Measurements from ENCODE around the gene KBTBD12. TPM values are rescaled to one million over a fixed set of nuclear protein-coding genes. Genes with fewer than 3 reads are reported as not detected.
"Not testable (repeated sequence)": the region's sequence is repeated elsewhere in the genome, so short reads cannot be mapped to it uniquely, and the experiment has no call there.

The KBTBD12 gene
- total RNA-seq, 1 donor from 2014 or later: 0.29 TPM

DNA sequence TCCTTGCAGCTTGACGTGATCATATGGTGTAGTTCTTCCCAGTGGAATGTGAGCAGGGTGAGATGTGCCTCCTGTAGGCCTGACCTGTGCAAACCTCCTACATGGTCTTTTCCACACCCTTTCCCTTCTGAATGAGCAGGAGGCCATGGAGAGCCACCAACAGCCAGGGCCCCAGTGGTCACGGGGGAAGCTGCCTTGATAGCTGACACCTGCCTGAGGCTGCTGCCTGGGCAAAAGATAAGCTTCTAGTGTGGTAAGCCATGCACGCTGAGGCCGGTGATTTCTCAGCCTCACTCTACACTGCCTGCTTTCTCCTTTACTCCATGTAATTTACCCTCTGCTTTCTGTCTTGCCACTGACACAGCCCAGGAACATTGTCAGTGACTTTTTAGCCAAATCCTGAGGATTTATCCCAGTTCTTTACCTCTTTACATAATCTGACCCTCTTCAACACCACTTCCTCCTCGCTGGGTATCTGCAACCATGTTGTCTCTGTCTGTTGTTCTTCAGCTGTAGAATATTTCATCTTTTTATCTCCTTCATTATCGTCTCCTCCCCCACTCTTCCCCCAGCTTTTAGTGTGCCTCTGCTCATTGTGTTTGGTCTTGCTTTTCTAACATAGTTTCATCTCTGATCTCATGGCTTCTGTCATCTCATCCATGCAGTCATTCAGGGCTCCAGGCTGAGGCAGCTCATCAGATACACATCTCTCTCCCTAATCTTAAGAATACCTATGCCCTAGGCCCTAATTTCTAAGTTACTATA, 11.2 kb upstream of the KBTBD12 start:
- H3K9me3 Mint-ChIP-seq (ENCODE audit: low read depth): no peaks in the 10 kb centered on the region
- no peak for TF ChIP-seq CTCF (IDR thresholded peaks at IDR 0.05; ENCODE audit: unreplicated experiment)
- no peak overlapping the region for H3K27ac Mint-ChIP-seq
- no peak for DNase-seq (ENCODE audit: low spot score, unreplicated experiment)
- peaks cover 33% of the 10 kb centered on the region for H3K27me3 Mint-ChIP-seq
- H3K4me3 Mint-ChIP-seq (ENCODE audit: low read depth): no peak overlapping the region
- no peaks in the 10 kb centered on the region for H3K36me3 Mint-ChIP-seq (ENCODE audit: insufficient read depth)
- H3K4me1 Mint-ChIP-seq (ENCODE audit: low read depth): peaks cover 7% of the 10 kb centered on the region

- DNase-seq (ENCODE audit: low spot score, unreplicated experiment): no peak
- H3K27me3 Mint-ChIP-seq: peaks cover 46% of the 10 kb centered on the region
- no peak overlapping the region for H3K27ac Mint-ChIP-seq
Observed at GRCh38 chr3:127905556-127905955, 9.5 kb upstream of the KBTBD12 start.

DNA sequence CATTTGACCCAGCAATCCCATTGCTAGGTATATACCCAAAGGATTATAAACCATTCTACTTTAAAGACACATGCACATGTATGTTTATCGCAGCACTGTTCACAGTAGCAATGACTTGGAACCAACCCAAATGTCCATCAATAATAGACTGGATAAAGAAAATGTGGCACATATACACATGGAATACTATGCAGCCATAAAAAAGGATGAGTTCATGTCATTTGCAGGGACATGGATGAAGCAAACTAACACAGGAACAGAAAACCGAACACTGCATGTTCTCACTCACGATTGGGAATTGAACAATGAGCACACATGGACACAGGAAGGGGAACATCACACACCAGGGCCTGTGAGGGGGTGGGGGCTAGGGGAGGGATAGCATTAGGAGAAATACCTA, 8.4 kb upstream of the KBTBD12 start:
- H3K4me1 Mint-ChIP-seq (ENCODE audit: low read depth); DNase-seq (ENCODE audit: low spot score, unreplicated experiment); H3K27ac Mint-ChIP-seq; H3K4me3 Mint-ChIP-seq (ENCODE audit: low read depth); H3K36me3 Mint-ChIP-seq (ENCODE audit: insufficient read depth); H3K9me3 Mint-ChIP-seq (ENCODE audit: low read depth): not testable (repeated sequence)
- peaks cover 57% of the 10 kb centered on the region for H3K27me3 Mint-ChIP-seq

More at GRCh38 chr3:127905556-127905955, 9.5 kb upstream of the KBTBD12 start:
- no peak overlapping the region for H3K4me3 Mint-ChIP-seq (ENCODE audit: low read depth)
- no peak for TF ChIP-seq CTCF (IDR thresholded peaks at IDR 0.05; ENCODE audit: unreplicated experiment)
- H3K36me3 Mint-ChIP-seq (ENCODE audit: insufficient read depth): no peaks in the 10 kb centered on the region
- peaks cover 7% of the 10 kb centered on the region for H3K4me1 Mint-ChIP-seq (ENCODE audit: low read depth)
- H3K9me3 Mint-ChIP-seq (ENCODE audit: low read depth): no peaks in the 10 kb centered on the region

- no peak for TF ChIP-seq CTCF (IDR thresholded peaks at IDR 0.05; ENCODE audit: unreplicated experiment)
- Mint-ChIP-seq H3K4me3 (ENCODE audit: low read depth) (no peak overlapping the region), H3K27me3 (peaks cover 57% of the 10 kb centered on the region), H3K9me3 (ENCODE audit: low read depth) (no peaks in the 10 kb centered on the region), H3K36me3 (ENCODE audit: insufficient read depth) (no peaks in the 10 kb centered on the region), H3K4me1 (ENCODE audit: low read depth) (peaks cover 7% of the 10 kb centered on the region), H3K27ac (no peak overlapping the region)
- DNase-seq (ENCODE audit: low spot score, unreplicated experiment): no peak
Observed at GRCh38 chr3:127908202-127908601, 6.8 kb upstream of the KBTBD12 start.

DNA sequence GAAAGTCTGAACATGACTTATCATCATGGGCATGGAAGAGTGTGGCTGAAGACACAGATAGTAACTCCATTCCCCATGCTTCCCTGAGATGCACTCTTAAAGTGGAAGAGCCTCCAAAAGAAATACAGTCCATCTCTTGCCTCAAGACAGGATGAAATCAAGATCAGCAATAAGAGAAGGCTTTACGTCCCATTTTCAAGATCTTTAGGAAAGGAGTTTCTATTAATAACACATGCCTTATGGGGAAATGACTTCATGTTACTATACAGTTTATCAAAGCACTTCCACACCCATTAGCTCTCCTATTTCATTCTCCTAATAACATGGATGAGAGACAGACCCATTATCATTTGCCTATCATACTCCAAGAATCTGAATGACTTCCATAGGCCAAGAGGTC, 6.1 kb upstream of the KBTBD12 start:
- no peak for TF ChIP-seq CTCF (IDR thresholded peaks at IDR 0.05; ENCODE audit: unreplicated experiment)
- H3K36me3 Mint-ChIP-seq (ENCODE audit: insufficient read depth): no peaks in the 10 kb centered on the region
- no peak overlapping the region for H3K27ac Mint-ChIP-seq
- H3K9me3 Mint-ChIP-seq (ENCODE audit: low read depth): no peaks in the 10 kb centered on the region
- no peak overlapping the region for H3K4me3 Mint-ChIP-seq (ENCODE audit: low read depth)
- H3K4me1 Mint-ChIP-seq (ENCODE audit: low read depth): peaks cover 5% of the 10 kb centered on the region
- no peak for DNase-seq (ENCODE audit: low spot score, unreplicated experiment)
- H3K27me3 Mint-ChIP-seq: peaks cover 54% of the 10 kb centered on the region

- Mint-ChIP-seq H3K4me3 (ENCODE audit: low read depth) (no peak overlapping the region), H3K9me3 (ENCODE audit: low read depth) (no peaks in the 10 kb centered on the region), H3K4me1 (ENCODE audit: low read depth) (peaks cover 5% of the 10 kb centered on the region), H3K27me3 (peaks cover 57% of the 10 kb centered on the region), H3K27ac (no peak overlapping the region), H3K36me3 (ENCODE audit: insufficient read depth) (no peaks in the 10 kb centered on the region)
- DNase-seq (ENCODE audit: low spot score, unreplicated experiment): no peak
- no peak for TF ChIP-seq CTCF (IDR thresholded peaks at IDR 0.05; ENCODE audit: unreplicated experiment)
Observed at GRCh38 chr3:127909646-127910045, 5.4 kb upstream of the KBTBD12 start.
